ENCODE data around the gene ITLN2. TPM values are rescaled to one million over a fixed set of nuclear protein-coding genes. Genes with fewer than 3 reads are reported as not detected.

ITLN2 gene
- total and polyA plus RNA-seq, 2 of the 8 experiments (the other 6 are each of a cell fraction or from before 2014, with no cell fraction given) = 4.7 to 6.3 TPM

- peaks cover 0 to 3% of the 10 kb centered on the region in 2 experiments; a peak in 1 of 4 replicates for H3K9me3 ChIP-seq (ENCODE audit: insufficient read depth in 2 of 2, low read depth in 1 of 2, low read length in 1 of 2)
- peak overlapping the region; percentile 70; the same call in 1 of the 2 replicates for H2AK5ac ChIP-seq (ENCODE audit: low read depth, low read length)
- no peak for DNase-seq (ENCODE audit: low read depth in 1 of 2, low spot score in 2 of 2)
- no peak overlapping the region for H2BK15ac ChIP-seq (ENCODE audit: low read length)
- H3K27me3 ChIP-seq (replicated peaks in 1 of 4; ENCODE audit: control insufficient read depth in 3 of 4, extremely low read depth in 1 of 4, insufficient read depth in 3 of 4, low read length in 3 of 4) = no peaks in the 10 kb centered on the region
- peak overlapping the region; percentile 10 for H3K4ac ChIP-seq (replicated peaks; ENCODE audit: insufficient read length, low read depth, low read length)
- peaks cover 5 to 16% (median 9%) of the 10 kb centered on the region in 4 experiments; a peak in 6 of 7 replicates for H3K4me1 ChIP-seq (replicated peaks in 1 of 4; ENCODE audit: control insufficient read depth in 3 of 4, insufficient read depth in 4 of 4, low read length in 3 of 4)
- H2AFZ ChIP-seq (ENCODE audit: low read length) = no peak overlapping the region
- CTCF ChIA-PET (ENCODE audit: partially characterized antibody) = interaction anchor here (0.7 to 4.9 kb wide), 17 partner anchors 9 to 610 kb away, joined by 3 to 76 read pairs (median 4); partner anchors contain the start of gene ITLN2
- H3K14ac ChIP-seq (ENCODE audit: insufficient read length) = no peak overlapping the region
- no peaks in the 10 kb centered on the region for H3K79me1 ChIP-seq (ENCODE audit: low read depth, low read length)
- FAIRE-seq = peak; percentile 72
- peak overlapping the region in 1 of 4 experiments; percentile 34; a peak in 4 of 8 replicates for H3K4me3 ChIP-seq (ENCODE audit: extremely low read depth in 1 of 4, insufficient read depth in 2 of 4, low read depth in 3 of 4, low read length in 4 of 4)
- no peak overlapping the region for H3K56ac ChIP-seq (replicated peaks; ENCODE audit: insufficient read length, low read depth, low read length)
- peak overlapping the region; percentile 2 for H2BK20ac ChIP-seq (ENCODE audit: low read length)
- H2BK120ac ChIP-seq (replicated peaks; ENCODE audit: low read depth, low read length) = peak overlapping the region; percentile 57
- H3K4me2 ChIP-seq (ENCODE audit: insufficient read depth in 1 of 2, low read depth in 2 of 2, low read length in 2 of 2) = peak overlapping the region; percentile 60 to 97
- H2BK12ac ChIP-seq (ENCODE audit: low read depth, low read length) = peak overlapping the region; percentile 75; the same call in 1 of the 2 replicates
- H3K9ac ChIP-seq (replicated peaks in 1 of 4; ENCODE audit: extremely low read depth in 1 of 4, low read depth in 3 of 4, low read length in 3 of 4) = peak overlapping the region in 1 of 4 experiments; percentile 63; a peak in 2 of 7 replicates
- peak overlapping the region; percentile 55 for H3K18ac ChIP-seq (ENCODE audit: extremely low read depth, low read length)
- peak overlapping the region; percentile 55 for H3K27ac ChIP-seq (ENCODE audit: low read depth, low read length)
- POLR2A ChIA-PET (ENCODE audit: partially characterized antibody) = interaction anchor here (0.7 to 3.4 kb wide), 13 partner anchors 8 to 211 kb away, joined by 3 to 16 read pairs (median 4); partner anchors contain the start of genes ADAMTS4, F11R, ITLN2 and TSTD1
- 20% methylated on average over 8 of the region's 8 CpGs; no CpG with 5 or more reads in 1 of the 2 experiments for WGBS, 2 experiments (ENCODE audit: extremely low coverage in 1 of 2, insufficient coverage in 1 of 2, insufficient read length in 1 of 2, insufficient replicate concordance in 2 of 2, low coverage in 1 of 2, low lambda C conversion rate in 2 of 2, missing lambda C conversion rate in 1 of 2)
- peak overlapping the region; percentile 14 for H4K5ac ChIP-seq (ENCODE audit: insufficient read length, low read depth, low read length)
- no peak overlapping the region for H3K23ac ChIP-seq (ENCODE audit: insufficient read length)
- H4K8ac ChIP-seq (ENCODE audit: extremely low read depth, insufficient read depth, low read length) = no peak overlapping the region
- peak overlapping the region; percentile 87; the same call in 1 of the 2 replicates for H2BK5ac ChIP-seq (ENCODE audit: low read depth, low read length)
- no peaks in the 10 kb centered on the region for H4K20me1 ChIP-seq (replicated peaks in 1 of 2; ENCODE audit: control insufficient read depth in 1 of 2, insufficient read depth in 2 of 2, low read length in 2 of 2)
- no peaks in the 10 kb centered on the region for H3K36me3 ChIP-seq (ENCODE audit: control insufficient read depth in 2 of 4, insufficient read depth in 4 of 4, low read length in 3 of 4)
- H3K23me2 ChIP-seq (ENCODE audit: low read depth, low read length) = no peaks in the 10 kb centered on the region
- H3K79me2 ChIP-seq (ENCODE audit: control insufficient read depth in 1 of 2, insufficient read depth in 2 of 2, low read length in 2 of 2) = no peaks in the 10 kb centered on the region
- peak overlapping the region; percentile 13 for H4K91ac ChIP-seq (replicated peaks; ENCODE audit: insufficient read length, low read length)
- peak; percentile 54; the same call in 1 of the 2 replicates for TF ChIP-seq TCF12 (IDR thresholded peaks at IDR 0.05; ENCODE audit: low read depth, low read length)
- TF ChIP-seq EGR1 (IDR thresholded peaks at IDR 0.05; ENCODE audit: borderline replicate concordance, low read depth, low read length) = no peak
- TF ChIP-seq SRF (IDR thresholded peaks at IDR 0.05; ENCODE audit: low read depth, low read length) = no peak
- no peak for TF ChIP-seq MAX (IDR thresholded peaks at IDR 0.05)
- TF ChIP-seq CTCF (IDR thresholded peaks at IDR 0.05; ENCODE audit: control extremely low read depth in 1 of 3, insufficient read depth in 1 of 3, low read depth in 1 of 3, low read length in 3 of 3) = no peak
- no peak for TF ChIP-seq TBP (IDR thresholded peaks at IDR 0.05; ENCODE audit: low read depth, low read length)
- no peak for TF ChIP-seq POLR2AphosphoS5 (IDR thresholded peaks at IDR 0.05; ENCODE audit: low read depth, low read length)
These were observed 32.9 kb upstream of the ITLN2 start for GRCh38 chr1:160987359-160988050.

Measured in H1 (cell line).